ENCODE data around the gene EMP2.
A peak's percentile ranks its signal among the peaks of the same experiment; 100 is the strongest.
"Not testable (repeated sequence)": the region's sequence is repeated elsewhere in the genome, so short reads cannot be mapped to it uniquely, and the experiment has no call there.

The EMP2 gene

DNA sequence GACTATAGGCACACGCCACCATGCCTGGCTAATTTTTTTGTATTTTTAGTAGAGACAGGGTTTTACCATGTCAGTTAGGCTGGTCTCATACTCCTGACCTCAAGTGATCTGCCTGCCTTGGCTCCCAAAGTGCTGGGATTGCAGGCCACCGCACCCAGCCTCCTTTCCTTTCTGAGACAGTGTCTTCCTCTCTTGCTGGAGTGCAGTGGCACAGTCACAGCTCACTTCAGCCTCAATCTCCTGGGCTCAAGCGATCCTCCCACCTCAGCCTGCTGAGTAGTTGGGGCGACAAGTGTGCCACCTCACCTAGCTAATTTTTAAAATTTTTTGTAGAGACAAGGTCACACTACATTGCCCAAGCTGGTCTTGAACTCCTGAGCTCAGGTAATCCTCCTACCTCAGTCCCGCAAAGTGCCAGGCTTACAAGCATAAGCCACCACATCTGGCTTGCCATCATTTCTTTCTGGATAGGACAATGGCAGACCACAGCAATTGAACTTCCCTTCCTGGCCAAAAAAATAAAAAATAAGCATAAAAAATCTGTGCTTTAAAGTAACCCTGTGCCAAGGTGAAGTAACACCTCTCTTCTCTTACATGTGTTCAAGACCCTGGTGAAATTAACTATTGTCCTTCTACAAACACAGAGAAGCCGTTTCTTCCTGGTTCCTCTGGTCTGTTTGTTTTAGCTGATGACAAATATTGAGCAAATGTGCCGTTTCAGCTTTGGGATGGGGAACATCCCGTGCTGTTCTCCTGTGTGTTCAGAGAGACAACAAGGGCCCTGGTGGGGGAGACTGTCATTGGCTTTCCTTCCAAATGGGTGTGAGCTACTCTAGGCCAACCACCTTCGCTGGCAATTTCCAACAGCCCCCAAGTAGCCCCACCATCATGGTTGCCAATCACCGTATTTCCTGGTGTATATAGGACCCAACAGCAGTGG, 60.2 kb downstream of the EMP2 start:
- no peak for DNase-seq

DNA sequence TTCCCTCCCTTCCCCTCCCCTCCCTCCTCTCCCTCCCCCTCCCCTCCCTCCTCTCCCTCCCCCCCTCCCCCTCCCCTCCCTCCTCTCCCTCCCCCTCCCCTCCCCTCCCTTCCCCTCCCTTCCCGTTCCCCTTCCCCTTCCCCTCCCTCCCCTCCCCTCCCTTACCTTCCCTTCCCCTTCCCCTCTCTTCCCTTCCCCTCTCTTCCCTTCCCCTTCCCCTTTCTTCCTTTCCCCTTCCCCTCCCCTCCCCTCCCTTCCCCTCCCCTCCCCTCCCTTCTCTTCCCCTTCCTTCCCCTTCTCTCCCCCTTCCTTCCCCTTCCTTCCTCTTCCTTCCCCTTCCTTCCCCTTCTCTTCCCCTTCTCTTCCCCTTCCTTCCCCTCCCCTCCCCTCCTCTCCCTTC, 61.1 kb downstream of the EMP2 start:
- no peak for DNase-seq

DNA sequence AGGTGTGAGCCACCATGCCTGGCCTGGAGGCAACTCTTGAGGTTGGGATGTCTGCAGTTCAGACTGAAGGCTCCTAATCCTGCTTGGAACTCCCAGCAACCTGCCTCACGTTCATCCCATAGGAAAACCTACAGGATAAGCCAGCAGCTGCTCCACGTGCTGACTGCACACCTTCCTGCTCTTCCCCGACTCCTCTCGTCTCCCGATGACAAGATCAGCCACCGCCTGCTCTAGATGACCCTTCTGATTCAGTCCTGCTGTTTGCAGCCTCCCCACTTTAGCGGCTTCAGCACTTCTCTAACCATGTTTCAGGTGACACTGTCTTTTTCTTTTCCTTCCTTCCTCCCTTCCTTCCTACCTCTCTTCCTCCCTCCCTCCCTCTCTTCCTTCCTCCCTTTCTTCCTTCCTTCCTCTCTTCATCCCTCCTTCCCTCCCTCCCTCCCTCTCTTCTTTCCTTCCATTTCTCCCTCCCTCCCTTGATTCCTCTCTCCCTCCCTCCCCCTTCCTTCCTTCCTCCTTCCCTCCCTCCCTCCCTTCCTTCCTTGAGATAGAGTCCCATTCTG, 61.8 kb downstream of the EMP2 start:
- no peak for DNase-seq

DNA sequence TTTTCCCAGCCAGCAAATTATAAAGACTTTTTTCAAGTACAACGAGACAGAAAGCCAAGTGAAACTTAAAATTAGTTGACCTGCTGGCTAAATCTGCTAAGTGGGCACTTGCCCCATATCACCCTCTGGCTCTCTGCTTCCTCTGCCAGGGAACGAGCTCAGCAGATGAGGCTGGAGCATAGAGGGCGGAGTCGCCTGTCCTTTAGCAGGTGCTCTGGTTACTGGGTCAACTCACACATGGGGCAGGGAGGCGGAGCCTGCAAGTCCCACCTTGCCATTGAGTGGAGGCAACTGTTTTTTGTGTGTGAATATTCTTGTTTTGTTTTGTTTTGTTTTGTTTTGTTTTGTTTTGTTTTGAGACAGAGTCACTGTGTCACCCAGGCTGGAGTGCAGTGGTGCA, 62.5 kb downstream of the EMP2 start:
- no peak for DNase-seq

DNA sequence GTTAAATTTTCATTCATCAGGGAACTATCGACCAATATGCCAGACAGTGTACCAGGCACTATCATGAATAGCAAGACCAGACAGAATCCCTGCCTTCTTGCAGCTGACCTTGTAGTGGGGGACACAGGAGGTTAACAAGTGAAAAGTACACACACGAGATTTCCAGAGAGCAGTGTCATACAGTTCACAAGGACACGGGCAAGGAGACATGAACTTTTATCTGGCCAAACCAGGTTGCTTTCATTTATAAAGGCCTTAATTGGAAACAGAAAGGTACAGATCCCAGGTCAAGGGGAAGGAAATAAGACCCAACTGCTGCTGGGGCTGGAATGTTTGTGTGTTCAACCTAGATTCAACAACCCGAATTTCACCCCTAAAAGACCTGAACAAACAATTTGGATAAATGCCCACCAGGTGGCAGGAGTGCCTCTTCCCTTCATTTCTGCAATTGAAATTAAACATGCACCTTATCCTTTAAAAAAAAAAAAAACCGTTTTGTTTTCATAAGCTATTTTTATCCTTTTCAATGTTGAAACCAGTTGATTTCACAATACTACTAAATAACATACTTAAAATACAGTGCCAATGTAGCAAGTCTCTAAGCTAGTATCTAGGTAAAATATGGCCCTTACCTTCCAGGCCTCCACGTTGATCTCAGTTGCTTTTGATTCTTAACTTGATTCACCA, 65.9 kb downstream of the EMP2 start:
- peak; percentile 46 to 53 for DNase-seq

DNA sequence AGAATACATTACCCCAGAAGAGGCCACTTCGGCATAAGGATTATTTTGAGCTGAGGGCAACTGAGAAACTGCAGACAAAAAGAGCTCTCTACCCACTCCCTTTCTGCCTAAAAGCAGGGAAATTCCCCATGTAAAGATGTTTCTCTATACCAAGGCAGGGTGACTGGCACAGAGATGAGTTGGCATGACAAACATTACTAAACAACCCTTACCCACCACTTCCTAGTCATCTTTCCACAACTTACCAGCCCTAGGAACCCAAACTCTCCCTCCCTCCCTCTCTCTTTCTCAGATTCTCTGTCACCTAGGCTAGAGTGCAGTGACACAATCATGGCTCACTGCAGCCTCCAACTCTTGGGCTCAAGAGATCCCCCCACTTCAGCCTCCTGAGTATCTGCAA, 68.6 kb downstream of the EMP2 start:
- DNase-seq: peak in 1 of 2 donors; percentile 26

DNA sequence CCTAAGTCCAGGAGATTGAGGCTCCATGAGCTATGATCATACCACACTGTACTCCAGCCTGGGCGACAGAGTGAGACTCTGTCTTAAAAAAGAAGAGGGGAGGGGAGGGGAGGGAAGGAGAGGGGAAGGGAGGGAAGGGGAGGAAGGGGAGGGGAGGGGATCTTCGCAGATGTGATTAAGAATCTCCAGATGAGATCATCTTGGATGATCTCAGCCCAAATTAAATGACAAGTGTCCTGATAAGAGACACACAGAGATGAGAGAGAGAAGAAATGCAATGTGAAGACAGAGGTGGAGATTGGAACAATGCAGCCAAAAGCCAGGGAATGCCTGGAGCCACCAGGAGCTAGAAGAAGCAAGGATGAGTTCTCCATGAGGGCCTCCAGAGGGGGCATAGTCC, 70.1 kb downstream of the EMP2 start:
- DNase-seq: no peak

DNA sequence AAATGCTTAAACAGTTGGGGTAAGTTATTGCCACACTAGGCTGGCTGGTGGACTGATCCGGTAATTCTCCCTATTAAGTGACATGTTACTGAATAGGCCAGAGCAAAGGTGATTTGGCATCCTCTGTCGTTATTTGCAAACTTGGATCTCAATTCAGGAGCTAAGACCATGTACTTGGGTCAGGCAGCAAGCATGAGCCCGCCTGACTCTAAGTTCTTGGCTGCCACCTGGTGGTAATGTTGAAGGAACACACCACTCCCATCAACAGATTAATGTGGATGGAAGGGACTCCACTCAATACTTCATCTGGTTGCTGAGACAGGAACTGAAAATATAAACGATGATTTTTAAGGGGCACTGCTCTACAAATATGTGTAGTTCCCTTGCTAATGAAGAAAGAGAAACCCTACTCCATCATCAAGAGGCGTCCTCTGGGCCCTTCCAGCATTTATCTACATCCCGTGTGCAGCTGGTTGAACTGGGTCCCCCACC, 70.8 kb downstream of the EMP2 start:
- DNase-seq: peak; percentile 51 to 73

DNA sequence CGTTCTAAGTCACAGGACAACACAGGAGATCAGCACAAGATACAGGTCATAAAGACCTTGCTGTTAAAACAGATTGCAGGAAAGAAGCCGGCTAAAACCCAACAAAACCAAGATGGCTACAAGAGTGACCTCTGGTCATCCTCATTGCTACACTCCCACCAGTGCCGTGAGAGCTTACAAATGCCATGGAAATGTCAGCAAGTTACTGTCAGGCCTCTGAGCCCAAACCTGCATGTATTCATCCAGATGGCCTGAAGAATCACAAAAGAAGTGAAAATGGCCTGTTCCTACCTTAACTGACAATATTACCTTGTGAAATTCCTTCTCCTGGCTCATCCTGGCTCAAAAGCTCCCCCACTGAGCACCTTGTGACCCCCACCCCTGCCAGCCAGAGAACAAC, 75.1 kb downstream of the EMP2 start:
- DNase-seq: not testable (repeated sequence)

DNA sequence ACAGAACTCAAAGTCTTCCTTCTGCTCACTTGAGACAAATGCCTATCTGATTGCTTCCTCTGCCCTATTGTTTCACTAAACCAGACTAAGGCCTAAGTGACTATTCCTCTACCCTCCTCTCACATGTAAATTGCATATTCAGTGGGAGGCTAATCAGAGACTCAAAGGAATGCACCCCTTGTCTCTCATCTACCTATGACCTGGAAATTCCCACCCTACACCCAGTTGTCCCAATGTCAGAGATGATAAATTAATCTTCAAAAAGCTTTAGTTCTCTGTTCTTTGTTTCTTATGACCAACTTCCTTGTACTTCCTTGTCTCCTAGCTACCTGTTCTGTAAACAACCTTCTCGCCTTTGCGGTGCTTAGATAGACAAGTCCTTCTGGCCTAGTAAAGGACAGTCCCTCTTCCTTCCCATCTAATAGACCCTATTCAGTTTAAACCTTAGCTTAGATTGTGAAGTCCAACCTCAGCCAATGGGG, 76.0 kb downstream of the EMP2 start:
- no peak for DNase-seq

DNA sequence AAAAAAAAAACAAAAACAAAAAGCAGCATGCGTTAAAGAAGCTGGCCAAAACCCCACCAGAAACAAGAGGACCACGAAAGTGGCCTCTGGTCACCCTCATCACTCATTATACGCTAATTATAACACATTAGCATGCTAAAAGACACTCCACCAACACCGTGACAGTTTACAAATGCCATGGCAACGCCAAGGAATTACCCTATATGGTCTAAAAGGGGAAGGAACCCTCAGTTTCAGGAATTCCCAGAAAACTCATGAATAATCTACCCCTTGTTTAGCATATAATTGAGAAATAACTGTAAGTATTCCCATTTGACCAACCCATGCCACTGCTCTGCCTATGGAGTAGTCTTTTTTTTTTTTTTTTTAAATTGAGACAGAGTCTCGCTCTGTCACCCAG, 77.6 kb downstream of the EMP2 start:
- no peak for DNase-seq

DNA sequence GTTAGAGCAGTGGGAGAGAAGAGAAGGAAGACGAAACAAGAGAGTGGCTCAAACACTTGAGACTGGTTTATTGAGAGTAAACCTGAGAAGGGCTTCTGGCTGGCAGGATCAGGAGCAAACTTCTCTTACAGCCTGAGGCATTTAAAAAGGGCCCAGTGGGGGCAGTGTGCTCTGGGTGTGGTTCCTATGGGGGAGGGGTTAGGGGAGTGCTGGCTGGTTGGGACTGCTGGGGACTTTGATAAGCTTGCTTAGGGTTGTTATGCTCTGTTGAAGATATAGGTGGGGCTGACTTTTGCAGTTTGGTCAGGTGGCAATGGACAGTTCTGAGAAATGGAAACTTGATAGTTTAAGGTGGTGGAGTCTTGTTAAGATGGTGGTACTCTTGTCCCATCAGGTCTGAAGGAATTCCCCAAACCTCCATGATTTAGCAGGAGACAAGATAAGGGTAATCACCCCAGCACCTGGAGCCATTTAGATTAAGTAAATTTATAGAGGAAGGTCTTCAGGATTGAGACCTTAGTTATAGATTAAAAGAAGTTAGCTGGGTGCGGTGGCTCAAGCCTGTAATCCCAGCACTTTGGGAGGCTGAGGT, 79.3 kb downstream of the EMP2 start:
- no peak for DNase-seq

DNA sequence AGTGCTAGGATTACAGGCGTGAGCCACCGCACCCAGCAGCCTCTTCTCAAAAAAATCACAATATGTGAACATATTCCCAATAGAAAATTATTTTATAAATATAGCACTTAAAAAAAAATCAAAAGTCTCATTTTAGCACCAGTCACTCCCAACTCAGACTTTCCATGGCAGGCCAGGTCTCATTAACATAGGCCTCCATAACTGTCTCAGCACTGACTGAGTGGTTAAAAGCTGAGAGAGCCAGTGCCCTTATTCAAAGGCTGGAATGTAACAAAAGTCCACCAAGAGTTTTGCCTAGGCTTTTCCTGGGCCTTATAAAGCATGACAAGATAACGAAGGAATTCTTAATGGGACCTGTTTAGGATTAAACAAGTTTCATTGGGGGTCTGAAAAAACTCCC, 79.8 kb downstream of the EMP2 start:
- DNase-seq: no peak

DNA sequence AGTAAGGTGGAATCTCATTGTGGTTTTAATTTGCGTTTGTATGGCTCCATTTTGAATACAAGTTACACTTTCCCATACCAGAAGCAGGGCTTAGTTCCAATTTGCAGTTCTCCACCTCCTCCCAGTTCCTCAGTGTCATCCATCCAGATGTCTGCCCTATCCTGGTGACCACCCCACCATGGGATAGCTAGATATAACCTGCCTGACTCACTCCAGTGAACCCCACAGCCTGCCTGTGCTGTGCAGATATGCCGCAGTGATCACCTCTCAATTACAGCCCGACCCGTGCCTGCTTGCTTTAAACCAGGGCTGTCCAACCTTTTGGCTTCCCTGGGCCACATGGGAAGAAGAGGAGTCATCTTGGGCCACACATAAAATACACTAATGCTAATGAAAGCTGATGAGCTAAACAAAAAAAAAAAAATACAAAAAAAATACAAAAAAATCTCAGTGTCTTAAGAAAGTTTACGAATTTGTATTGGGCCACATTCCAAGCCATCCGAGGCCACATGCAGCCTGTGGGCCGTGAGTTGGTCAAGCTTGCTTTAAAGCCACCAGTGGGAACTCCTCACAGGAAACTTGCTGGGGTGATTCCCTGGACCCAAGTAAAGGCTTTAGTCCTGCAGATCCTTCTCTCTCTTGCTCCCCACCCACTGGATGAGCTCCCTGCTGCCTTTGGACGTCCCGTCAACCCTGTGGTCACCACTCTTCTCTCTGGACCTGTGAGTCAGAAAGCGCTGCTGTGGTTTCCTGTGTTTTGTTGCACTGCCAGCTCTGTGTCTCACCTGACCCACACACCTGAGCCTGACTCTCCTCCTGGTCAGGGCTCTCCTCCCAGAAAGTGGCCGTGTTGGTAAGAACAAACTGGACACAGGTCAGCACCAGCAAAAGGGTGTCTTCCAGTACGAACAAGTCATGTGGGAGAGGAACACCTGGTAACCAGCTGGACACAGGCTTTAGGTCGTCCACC, 83.0 kb downstream of the EMP2 start:
- DNase-seq: no peak

DNA sequence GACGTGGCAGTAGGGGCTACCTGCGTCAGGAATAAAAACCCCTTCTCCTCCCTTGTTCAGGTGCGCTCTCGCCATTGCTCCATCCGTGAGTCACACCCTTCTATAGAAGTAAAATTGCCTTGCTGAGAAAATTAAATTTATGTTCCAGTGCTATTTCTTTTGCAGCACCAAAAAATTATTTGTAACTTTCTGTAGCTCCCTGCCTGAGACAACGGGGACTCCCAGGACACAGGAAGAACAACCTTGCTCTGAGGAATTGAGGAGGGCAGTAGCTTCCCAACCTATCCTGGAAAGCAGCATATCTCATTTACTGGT, 85.4 kb downstream of the EMP2 start:
- DNase-seq: no peak

DNA sequence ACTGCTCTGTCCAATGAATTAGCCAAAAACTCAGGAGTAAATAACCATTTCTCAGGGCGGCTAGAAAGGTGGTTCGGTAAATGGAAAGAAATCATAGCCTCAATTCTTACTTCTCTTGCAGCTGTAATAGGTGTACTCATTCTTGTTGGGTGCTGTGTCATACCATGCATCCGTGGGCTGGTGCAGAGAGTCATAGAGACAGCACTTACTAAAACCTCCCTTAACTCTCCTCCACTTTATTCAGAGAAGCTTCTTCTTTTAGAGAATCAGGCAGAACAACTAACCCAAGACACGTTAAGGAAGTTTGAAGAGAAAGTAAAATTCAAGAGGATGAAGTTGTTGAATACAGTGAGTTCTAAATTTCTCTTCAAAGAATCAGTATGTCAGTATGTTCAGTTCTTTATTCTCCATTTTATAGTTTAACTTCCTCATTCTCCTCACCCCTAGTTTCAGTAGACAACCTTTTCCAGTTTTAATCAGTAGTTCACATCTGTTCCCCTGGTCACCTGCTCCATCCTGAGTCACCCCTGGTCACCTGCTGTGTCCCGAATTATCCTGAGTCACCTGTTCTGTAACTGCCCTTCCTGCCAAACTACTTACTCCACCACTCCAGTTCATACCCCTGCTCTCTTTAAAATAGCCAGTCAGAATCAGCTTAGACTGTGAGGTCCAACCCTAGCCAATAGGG, 85.9 kb downstream of the EMP2 start:
- DNase-seq: no peak

DNA sequence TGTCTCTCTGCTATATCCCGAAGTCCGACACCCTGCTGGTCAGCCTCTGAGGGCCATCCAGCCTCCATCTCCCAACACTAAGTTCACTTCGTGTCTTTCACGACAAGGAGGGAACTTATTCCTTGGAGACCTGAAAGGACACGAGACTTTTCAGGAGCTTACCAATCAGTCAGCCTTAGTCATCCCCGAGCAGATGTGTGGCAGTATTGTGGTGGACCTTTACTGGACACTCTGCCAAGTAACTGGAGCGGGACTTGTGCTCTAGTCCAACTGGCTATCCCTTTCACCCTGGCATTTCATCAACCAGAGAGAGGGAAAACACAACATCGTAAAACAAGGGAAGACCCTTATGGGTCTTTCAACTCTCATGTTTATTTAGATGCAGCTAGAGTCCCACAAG, 87.1 kb downstream of the EMP2 start:
- DNase-seq: no peak

DNA sequence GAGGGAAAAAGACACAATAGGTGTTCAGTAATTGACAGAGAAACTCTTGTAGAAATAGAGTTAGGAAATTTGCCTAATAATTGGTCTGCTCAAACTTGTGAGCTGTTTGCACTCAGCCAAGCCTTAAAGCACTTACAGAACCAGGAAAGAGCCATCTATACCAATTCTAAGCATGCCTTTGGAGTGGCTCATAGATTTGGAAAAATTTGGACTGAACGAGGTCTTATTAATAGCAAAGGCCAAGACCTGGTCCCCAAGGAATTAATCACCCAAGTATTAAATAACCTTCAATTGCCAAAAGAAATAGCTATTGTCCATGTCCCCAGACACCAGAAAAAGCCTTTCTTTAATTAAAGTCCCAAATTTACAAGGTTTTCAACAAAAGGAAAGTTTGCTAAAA, 90.3 kb downstream of the EMP2 start:
- DNase-seq: no peak

DNA sequence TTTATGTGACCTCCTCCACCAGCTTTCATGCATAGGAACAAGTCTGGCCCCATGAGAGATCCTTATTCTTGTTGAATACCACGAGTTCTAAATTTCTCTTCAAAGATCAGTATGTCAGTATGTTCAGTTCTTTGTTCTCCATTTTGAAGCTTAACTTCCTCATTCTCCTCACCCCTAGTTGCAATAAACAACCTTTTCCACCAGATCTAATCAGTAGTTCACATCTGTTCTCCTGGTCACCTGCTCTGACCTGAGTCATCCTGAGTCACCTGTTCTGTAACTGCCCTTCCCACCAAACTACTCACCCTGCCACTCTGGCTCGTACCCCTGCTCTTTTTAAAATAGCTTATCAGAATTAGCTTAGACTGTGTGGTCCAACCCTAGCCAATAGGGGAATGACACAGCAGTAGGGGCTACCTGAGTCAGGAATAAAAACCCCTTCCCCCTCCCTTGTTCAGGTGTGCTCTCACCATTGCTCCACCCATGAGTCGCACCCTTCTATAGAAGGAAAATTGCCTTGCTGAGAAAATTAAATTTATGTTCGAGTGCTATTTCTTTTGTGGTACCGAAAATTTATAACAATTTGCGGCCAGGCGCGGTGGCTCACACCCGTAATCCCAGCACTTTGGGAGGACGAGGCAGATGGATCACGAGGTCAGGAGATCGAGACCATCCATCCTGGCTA, 94.6 kb downstream of the EMP2 start:
- DNase-seq: no peak

DNA sequence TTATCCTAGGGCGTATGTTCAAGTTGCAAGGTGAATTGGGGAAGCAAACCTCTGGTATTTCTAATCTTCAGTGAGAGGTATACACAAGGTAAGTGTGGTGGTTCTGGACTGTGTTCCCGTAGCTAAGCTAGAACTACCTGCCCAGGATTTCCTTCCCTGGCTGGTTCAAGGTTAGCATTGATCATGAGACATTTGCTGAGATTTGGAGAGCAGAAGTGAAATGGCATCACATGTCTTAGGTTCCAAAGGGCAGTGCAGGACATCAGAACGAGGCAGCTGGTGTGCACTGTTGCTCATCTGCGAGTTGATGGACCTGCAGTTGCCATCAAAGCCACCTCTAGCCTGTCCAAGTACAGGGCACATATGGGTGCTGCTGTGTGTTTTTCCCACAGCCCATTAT, 95.2 kb downstream of the EMP2 start:
- DNase-seq: no peak

DNA sequence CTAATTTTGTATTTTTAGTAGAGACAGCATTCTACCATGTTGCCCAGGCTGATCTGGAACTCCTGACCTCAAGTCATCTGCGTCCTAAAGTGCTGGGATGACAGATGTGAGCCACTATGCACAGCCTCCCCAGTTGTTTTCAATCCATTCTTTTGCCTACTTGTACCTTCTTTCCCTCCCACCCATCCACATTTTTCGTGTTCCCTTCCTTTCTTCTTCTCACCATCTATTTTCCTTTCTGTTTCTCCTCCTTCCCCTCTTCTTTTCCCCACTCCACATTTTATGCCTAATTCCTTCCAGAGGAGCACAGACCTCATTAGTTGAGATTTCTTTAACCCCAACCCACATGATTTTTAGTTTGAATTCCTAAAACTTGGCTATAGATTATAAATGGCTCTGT, 100.2 kb downstream of the EMP2 start:
- no peak for DNase-seq

Measured in stimulated activated CD4-positive, alpha-beta T cell treated with anti-CD3 and anti-CD28 coated beads, Interleukin-2, amount 100 ng/mL, for 24 hours (primary cell).